ENCODE results near the gene PDGFA.

Gene PDGFA

GRCh38 chr7:457814-458510 is 61.7 kb downstream of the PDGFA start:
- no peak for DNase-seq

DNA sequence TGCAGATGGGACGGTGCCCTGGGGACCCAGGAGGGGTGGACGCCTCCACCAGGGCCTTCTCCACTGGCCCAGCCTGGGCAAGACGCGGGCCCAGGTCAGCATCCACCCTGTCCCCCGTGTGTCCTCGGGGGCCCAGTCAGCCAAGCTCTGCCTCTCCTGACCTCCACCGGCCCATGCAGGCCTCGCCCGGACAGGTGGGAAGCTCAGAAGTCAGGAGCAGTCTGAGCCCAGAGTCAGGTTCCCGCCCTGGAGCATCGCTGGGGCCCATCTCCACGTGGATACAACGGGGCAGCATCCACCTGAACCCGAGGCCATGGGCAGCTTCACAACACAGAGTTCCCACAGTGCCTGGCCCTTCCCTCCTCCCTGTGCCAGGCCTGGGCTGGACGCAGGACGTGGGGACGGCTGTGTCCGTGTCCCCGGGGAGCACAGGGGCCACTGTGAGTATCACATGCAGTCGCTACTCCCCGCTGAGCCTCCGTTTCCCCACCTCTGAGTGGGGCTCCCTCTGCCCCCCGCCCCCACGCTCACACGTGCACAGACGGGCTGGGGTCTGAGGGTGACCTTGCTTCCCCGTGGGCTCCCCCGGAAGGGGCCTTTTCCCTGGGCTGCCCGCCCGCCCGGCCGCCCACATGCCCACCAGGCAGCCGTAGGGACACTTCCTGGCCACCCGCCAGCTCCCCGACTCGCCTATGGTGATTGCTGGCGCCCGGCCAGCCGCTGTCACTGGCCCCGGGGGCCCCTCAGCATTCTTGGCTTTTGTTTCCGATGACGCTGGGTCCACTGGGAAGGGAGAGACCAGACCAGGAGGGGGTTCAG is 64.3 kb downstream of the PDGFA start:
- DNase-seq = peak in 1 of 2 experiments; percentile 35

DNA sequence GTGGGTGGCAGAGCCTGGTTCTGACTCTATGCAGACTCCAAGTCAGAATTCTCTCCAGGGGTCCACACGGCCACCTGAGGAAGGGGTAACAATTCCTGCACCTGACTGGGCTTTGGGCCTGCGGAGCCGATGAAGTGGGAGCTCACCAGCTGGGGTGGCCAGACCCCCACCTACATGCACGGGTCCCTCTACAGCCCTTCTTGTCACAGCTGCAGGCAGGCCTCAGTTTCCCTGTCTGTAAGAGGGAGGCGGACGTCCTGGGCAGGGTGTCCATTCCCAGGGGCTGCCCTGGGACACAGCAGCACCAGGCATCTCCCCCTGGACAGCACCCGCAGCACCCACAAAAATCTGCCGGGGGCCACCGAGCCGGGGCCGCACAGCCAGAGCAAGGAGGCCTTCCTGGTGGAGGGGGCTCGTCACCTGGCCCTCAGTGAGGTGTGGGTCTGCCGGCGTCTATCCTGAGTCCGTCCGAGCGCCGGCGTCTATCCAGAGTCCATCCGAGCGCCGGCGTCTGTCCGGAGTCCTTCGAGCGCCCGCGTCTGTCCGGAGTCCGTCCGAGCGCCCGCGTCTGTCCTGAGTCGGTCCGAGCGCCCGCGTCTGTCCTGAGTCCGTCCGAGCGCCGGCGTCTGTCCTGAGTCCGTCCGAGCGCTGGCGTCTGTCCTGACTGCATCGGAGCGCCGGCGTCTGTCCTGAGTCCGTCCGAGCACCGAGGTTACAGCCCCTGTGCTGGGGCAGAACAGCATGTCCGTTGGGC is 65.1 kb downstream of the PDGFA start:
- no peak for DNase-seq

GRCh38 chr7:453597-454306 is 65.9 kb downstream of the PDGFA start:
- no peak for DNase-seq

GRCh38 chr7:452791-453455 is 66.7 kb downstream of the PDGFA start:
- no peak for DNase-seq

DNA sequence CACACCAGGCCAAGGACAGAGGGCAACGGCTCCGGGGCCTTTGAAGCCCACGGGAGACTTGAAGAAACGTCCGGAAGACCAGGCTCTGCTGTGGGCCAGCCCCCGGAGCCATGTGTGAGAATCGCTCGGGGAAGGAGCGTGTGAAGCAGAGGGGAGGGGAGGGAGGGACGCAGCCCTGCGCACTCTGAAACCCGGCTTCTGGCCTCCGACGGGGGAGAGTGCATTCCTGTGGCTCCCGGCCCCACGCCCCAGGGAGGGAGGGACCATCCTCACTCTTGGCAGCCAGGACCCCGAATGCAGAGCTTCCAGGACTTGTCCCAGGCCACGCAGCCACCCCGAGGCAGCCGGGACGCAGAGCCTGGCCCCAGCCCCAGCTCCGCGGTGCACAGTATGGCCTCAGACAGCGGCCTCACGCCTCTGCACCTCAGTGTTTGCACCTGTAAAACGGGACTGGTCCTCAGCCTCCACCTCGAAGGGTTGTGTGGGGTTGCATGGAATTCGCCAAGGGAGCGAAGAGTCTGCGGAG is 67.4 kb downstream of the PDGFA start:
- no peak for DNase-seq

DNA sequence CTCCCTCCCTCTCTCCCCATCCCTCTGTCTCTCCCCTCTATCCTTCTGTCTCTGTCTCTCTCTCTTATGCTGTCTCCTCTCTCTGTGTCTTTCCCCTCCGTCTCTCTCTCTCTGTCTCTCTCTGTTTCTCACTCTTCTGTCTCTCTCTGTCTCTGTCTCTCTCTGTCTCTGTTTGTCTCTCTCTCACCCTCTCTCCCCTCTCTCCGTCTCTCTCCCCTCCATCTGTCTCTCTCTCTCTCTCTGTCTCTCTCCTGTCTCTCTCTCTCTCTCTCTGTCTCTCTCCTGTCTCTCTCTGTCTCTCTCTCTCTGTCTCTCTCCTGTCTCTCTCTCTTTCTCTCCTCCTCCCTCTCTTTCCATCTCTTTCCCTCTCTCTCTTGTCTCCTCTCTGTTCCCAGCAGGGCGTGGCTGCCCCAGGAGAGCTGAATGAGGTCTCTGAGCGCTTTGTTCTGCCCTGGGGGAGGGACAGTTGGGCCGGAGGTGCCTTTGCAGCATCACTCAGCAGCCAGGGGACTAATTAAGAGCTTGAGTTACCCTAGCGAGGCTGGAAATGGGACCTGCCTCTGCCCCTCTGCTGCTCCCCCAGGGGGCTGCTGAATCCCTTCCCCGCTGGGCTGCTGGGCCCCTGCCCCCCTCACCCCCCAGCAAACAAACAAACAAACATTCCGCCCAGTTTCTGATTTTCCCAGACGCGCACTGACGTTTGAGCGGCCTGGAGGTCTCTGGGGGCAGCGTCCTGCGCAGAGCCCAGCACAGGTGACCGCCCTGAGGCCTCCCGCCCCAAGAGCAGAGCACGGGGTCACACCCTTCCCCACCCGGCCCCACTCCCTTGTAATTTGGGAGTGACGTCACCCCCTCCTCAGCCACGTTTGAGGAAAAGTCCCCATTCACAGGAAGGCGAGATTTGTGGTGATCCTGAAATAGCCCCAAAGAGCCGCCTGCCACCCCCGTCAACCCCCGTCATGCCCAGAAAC is 68.1 kb downstream of the PDGFA start:
- DNase-seq = no peak

- DNase-seq = no peak
These were observed 68.9 kb downstream of the PDGFA start for GRCh38 chr7:450741-451140.

DNA sequence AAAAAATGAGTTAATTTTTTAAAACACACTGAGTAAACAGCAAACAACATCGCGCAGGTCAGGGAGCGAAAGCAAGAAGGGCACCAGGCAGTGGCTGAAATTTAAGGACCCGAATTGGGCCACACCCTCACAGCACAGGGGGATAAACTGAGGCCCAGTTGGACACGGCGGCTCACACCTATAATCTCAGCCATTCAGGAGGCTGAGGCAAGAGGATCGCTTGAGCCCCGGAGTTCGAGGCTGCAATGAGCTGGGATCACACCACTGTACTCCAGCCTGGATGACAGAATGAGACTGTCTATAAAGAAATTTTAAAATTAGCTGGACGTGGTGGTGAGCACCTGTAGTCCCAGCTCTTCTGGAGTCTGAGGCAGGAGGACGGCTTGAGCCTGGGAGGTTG is 69.6 kb downstream of the PDGFA start:
- no peak for DNase-seq

DNA sequence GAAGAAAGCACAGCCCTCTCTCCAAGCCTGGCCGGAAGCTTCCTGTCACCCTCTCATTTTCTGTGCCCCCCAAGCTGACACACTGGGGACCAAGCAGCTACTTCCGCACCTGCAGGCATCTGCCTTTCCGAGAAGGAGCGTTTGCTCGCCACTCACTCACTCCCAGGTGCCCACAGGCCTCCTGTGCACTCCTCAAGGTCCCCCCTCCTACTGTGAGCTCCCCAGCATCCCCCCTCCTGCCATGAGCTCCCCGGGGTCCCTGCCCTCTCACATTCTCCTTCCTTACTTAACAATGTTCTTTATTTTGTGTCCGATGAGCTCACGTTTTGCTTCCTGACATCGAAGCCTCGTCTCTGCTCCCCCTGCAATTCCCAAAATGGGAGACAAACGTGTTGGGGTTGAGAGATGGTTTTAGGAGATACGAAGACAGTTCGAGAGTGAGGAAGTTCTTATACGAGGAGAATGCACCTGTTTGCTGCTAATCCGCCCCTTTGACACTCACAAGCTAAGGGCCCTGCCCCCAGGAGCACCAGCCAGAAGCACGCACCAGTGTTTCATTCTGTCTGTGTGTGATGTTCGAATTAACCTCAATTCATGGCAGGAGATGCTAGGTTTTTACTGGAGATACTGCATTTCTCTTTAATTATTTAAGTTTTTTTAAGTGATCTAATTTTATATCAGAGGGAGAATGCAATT is 70.2 kb downstream of the PDGFA start:
- no peak for DNase-seq

DNA sequence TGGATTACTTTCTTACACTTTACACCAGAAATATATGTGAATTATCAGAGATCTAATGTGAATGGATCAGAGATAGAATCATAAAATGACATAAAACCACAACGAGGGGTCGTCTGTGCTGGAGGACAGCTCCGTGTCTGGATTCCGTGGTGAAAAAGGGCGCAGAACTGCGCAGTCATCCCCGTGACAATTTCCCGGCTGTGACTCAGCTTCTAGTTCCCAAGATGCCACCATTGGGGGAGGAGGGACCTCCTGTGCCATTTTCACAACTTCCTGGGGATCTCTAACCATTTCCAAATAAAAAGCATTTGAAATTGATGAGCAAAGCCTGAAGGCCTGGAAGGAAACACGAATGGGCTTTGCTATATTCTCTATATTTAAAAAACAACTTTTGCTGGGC is 72.1 kb downstream of the PDGFA start:
- DNase-seq = no peak

All from NCI-H446 (cell line).